ENCODE results near the gene PLOD3. TPM values are rescaled to one million over a fixed set of nuclear protein-coding genes. Genes with fewer than 3 reads are reported as not detected.

The PLOD3 gene
- total RNA-seq, 2 donors from 2014 or later, result 23.9 to 56.0 TPM

DNA sequence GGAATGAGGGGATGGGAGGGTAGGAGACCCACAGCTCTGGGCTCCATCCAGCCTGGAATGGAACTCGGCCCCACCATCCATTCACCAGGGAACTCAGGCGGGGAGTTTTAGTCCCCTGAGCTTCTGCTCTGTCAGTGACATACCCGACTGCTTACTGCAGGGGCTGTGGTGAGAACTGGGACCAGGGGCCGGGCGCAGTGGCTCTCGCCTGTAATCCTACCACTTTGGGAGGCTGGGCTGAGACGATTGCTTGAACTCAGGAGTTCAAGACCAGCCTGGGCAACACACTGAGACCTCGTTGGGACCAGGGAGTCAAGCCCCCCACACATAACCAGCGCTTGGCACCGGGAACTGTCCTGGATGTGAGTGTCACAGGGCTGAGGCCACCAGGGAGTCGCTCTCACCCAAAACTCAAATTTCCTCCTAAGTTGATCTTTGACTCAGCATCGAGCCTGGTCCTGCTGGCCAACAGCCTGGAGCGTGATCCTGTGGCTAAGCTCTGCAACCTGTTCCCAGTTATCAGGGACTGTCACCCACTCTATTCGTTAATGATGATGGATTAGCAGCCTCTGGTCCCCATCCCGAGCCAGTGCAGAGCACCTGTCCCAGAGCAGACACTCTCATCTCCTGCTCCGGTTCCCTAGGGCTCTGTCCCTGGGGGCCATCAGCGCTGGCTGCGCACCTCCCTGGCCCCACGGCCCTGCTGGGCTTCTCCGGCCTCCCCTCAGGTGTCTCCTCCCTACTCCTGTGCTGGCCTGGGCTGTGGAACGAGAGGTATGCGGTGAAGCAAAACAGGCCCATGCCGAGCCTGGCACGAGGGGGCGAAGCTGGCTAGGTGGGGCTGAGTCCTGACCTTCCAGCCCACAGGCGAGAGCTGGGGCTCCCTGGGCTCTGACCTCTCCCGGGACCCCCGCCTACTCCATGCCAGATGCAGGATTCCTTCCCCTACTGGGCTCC, 21.1 kb upstream of the PLOD3 start:
- Histone ChIP-seq H3K9me3 (no peaks in the 10 kb centered on the region), H3K4me1 (peaks cover 41% of the 10 kb centered on the region), H3K27me3 (no peaks in the 10 kb centered on the region), H3K4me3 (no peak overlapping the region), H3K27ac (peak overlapping the region; percentile 72 to 87 (median 84)), H3K36me3 (replicated peaks in 1 of 2; ENCODE audit: insufficient read depth in 1 of 2, low read depth in 2 of 2) (peaks cover 0 to 1% of the 10 kb centered on the region in 2 donors)
- DNase-seq, result peak in 3 of 4 donors; percentile 53 to 58 (median 58)
- intact Hi-C loops (cut with DNase I), result no loop called here
- peak; percentile 63 for ATAC-seq
- TF ChIP-seq, protein P1, sequence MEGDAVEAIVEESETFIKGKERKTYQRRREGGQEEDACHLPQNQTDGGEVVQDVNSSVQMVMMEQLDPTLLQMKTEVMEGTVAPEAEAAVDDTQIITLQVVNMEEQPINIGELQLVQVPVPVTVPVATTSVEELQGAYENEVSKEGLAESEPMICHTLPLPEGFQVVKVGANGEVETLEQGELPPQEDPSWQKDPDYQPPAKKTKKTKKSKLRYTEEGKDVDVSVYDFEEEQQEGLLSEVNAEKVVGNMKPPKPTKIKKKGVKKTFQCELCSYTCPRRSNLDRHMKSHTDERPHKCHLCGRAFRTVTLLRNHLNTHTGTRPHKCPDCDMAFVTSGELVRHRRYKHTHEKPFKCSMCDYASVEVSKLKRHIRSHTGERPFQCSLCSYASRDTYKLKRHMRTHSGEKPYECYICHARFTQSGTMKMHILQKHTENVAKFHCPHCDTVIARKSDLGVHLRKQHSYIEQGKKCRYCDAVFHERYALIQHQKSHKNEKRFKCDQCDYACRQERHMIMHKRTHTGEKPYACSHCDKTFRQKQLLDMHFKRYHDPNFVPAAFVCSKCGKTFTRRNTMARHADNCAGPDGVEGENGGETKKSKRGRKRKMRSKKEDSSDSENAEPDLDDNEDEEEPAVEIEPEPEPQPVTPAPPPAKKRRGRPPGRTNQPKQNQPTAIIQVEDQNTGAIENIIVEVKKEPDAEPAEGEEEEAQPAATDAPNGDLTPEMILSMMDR (IDR thresholded peaks at IDR 0.05), result no peak
- peak in 1 of 3 donors; percentile 10 for TF ChIP-seq POLR2A (IDR thresholded peaks at IDR 0.05)
- WGBS, 2 donors, result 56 to 62% methylated on average over 12 to 28 of the region's 28 CpGs

- peak; percentile 54 for ATAC-seq
- TF ChIP-seq, protein P1 (IDR thresholded peaks at IDR 0.05), result no peak
- TF ChIP-seq POLR2A (IDR thresholded peaks at IDR 0.05), result no peak
- Histone ChIP-seq H3K4me3 (no peak within 1 kb of the TSS), H3K27ac (peak within 1 kb of the TSS; percentile 72 to 87 (median 84)), H3K36me3 (replicated peaks in 1 of 2; ENCODE audit: insufficient read depth in 1 of 2, low read depth in 2 of 2) (peaks cover 0 to 1% of the 10 kb centered on the region in 2 donors), H3K9me3 (no peaks in the 10 kb centered on the region), H3K27me3 (no peaks in the 10 kb centered on the region), H3K4me1 (peaks cover 46% of the 10 kb centered on the region)
- intact Hi-C loops (cut with DNase I), result no loop called here
- WGBS, 2 donors, result 64 to 73% methylated on average over 20 to 25 of the region's 31 CpGs
- DNase-seq, result peak; percentile 41 to 58 (median 49)
These were observed 20.1 kb upstream of the PLOD3 start, which contains the start of gene CLDN15 for GRCh38 chr7:101237206-101238067. Gene CLDN15 (minus strand): TSS chr7:101237802. CDS start chr7:101237581, 221 bp downstream.

DNA sequence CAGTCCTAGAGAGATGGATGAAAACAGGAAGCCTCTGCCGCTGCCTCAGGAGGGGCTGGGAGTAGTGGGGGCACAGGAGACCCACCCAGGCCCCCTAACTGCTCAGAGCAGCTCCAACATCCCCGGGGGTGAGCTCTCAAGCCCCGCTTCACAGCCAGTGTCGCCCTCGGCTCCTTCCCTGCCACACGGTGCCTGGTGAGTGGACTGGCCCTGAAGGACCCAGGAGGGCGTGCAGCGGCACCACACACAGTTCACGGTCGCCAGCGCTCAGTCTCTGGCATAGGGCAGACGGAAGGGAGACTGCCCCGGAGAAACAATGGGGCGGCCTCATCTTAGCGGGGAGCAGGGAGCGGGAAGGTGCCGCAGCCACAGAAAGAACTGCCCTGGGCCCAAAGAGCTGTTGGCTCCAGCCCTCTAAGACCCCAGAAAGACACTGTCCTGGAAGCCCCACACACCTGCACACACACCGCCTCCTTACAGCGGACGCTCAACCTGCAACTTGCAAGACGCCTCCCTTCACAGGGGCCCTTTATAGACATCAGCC, 19.0 kb upstream of the PLOD3 start:
- Histone ChIP-seq H3K9me3 (no peaks in the 10 kb centered on the region), H3K27me3 (no peaks in the 10 kb centered on the region), H3K4me1 (peaks cover 53% of the 10 kb centered on the region), H3K36me3 (replicated peaks in 1 of 2; ENCODE audit: insufficient read depth in 1 of 2, low read depth in 2 of 2) (peaks cover 0 to 1% of the 10 kb centered on the region in 2 donors), H3K4me3 (no peak overlapping the region), H3K27ac (peak overlapping the region in 1 of 4 donors; percentile 87)
- TF ChIP-seq, protein P1 (IDR thresholded peaks at IDR 0.05), result no peak
- no peak for TF ChIP-seq POLR2A (IDR thresholded peaks at IDR 0.05)
- intact Hi-C loops (cut with DNase I), result no loop called here
- ATAC-seq, result no peak
- no peak for DNase-seq
- 77 to 90% methylated on average over 14 to 15 of the region's 21 CpGs for WGBS, 2 donors

DNA sequence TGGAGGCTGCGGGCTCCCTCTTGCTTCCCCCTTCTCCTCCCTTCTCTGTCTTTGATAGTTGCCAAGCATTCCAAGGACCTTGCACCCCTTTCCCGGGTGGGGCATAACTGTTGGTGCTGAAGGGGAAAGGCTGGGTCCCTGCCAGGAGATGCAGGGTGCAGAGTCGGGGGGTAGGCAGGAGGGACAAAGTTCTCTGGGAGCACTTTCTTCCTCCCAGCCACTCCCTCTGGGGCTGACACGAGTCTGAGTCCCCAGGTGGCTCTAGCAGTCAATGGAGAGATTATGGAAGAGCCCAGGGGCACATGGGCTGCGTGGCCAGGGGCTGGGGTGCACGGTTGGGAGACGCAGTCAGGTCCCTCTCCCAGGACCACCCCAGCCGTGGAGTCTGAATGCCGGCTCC, 18.1 kb upstream of the PLOD3 start:
- DNase-seq (no peak), ATAC-seq (no peak)
- Histone ChIP-seq H3K27me3 (no peaks in the 10 kb centered on the region), H3K27ac (no peak overlapping the region), H3K4me1 (peaks cover 58% of the 10 kb centered on the region), H3K36me3 (replicated peaks in 1 of 2; ENCODE audit: insufficient read depth in 1 of 2, low read depth in 2 of 2) (peaks cover 0 to 1% of the 10 kb centered on the region in 2 donors), H3K4me3 (no peak overlapping the region), H3K9me3 (no peaks in the 10 kb centered on the region)
- WGBS, 2 donors, result 69 to 78% methylated on average over 6 to 9 of the region's 9 CpGs
- TF ChIP-seq POLR2A (IDR thresholded peaks at IDR 0.05), result no peak
- TF ChIP-seq, protein P1 (IDR thresholded peaks at IDR 0.05), result no peak
- intact Hi-C loops (cut with DNase I), result no loop called here
